Measurements from ENCODE around the gene SHC4. TPM values are rescaled to one million over a fixed set of nuclear protein-coding genes. Genes with fewer than 3 reads are reported as not detected.

SHC4 gene
- total RNA-seq, 1 donor from 2014 or later = under 0.01 TPM

GRCh38 chr15:48850648-48851047 lies 113.1 kb downstream of the SHC4 start:
- DNase-seq (ENCODE audit: low read depth in 2 of 2) = no peak

- no peak for DNase-seq (ENCODE audit: low read depth in 2 of 2)
Observed at GRCh38 chr15:48845123-48845522, 118.6 kb downstream of the SHC4 start.

GRCh38 chr15:48842501-48842900 lies 121.2 kb downstream of the SHC4 start:
- DNase-seq (ENCODE audit: low read depth in 2 of 2) = no peak

- DNase-seq (ENCODE audit: low read depth in 2 of 2) = no peak
Observed at GRCh38 chr15:48834756-48835155, 129.0 kb downstream of the SHC4 start.

- no peak for DNase-seq (ENCODE audit: low read depth in 2 of 2)
Observed at GRCh38 chr15:48833526-48834239, 130.0 kb downstream of the SHC4 start.

- DNase-seq (ENCODE audit: low read depth in 2 of 2) = no peak
Observed at GRCh38 chr15:48832648-48833047, 131.1 kb downstream of the SHC4 start.

GRCh38 chr15:48828906-48829305 lies 134.8 kb downstream of the SHC4 start:
- no peak for DNase-seq (ENCODE audit: low read depth in 2 of 2)

GRCh38 chr15:48828471-48828870 lies 135.2 kb downstream of the SHC4 start:
- no peak for DNase-seq (ENCODE audit: low read depth in 2 of 2)

GRCh38 chr15:48825075-48825474 lies 138.6 kb downstream of the SHC4 start:
- DNase-seq (ENCODE audit: low read depth in 2 of 2) = no peak

- DNase-seq (ENCODE audit: low read depth in 2 of 2) = no peak
Observed at GRCh38 chr15:48823706-48824105, 140.0 kb downstream of the SHC4 start.

- no peak for DNase-seq (ENCODE audit: low read depth in 2 of 2)
Observed at GRCh38 chr15:48823237-48823636, 140.5 kb downstream of the SHC4 start.

GRCh38 chr15:48814286-48814685 lies 149.4 kb downstream of the SHC4 start:
- DNase-seq (ENCODE audit: low read depth in 2 of 2) = no peak

- no peak for DNase-seq (ENCODE audit: low read depth in 2 of 2)
Observed at GRCh38 chr15:48811325-48811958, 152.3 kb downstream of the SHC4 start.

- DNase-seq (ENCODE audit: low read depth in 2 of 2) = peak; percentile 90 to 100
Observed at GRCh38 chr15:48810414-48811324, 153.1 kb downstream of the SHC4 start, which contains the start of gene CEP152. TSS of gene CEP152 (minus strand) at chr15:48811069. CDS start at chr15:48805649, 5,420 bp downstream.

GRCh38 chr15:48806151-48806550 lies 157.6 kb downstream of the SHC4 start:
- DNase-seq (ENCODE audit: low read depth in 2 of 2) = peak in 1 of 2 donors; percentile 15

- no peak for DNase-seq (ENCODE audit: low read depth in 2 of 2)
Observed at GRCh38 chr15:48805591-48805990, 158.1 kb downstream of the SHC4 start.

- no peak for DNase-seq (ENCODE audit: low read depth in 2 of 2)
Observed at GRCh38 chr15:48803877-48804276, 159.8 kb downstream of the SHC4 start.

- DNase-seq (ENCODE audit: low read depth in 2 of 2) = peak in 1 of 2 donors; percentile 59
Observed at GRCh38 chr15:48802867-48803266, 160.9 kb downstream of the SHC4 start.

GRCh38 chr15:48802257-48802656 lies 161.5 kb downstream of the SHC4 start:
- no peak for DNase-seq (ENCODE audit: low read depth in 2 of 2)

- peak; percentile 62 to 66 for DNase-seq (ENCODE audit: low read depth in 2 of 2)
Observed at GRCh38 chr15:48800811-48801455, 162.8 kb downstream of the SHC4 start.

- no peak for DNase-seq (ENCODE audit: low read depth in 2 of 2)
Observed at GRCh38 chr15:48800245-48800644, 163.5 kb downstream of the SHC4 start.

- DNase-seq (ENCODE audit: low read depth in 2 of 2) = no peak
Observed at GRCh38 chr15:48798319-48798718, 165.4 kb downstream of the SHC4 start.
